Stimulated activated naive CD4-positive, alpha-beta T cell (primary cell): Measurements from ENCODE around the gene TNN.
"Not testable (repeated sequence)": the region's sequence is repeated elsewhere in the genome, so short reads cannot be mapped to it uniquely, and the experiment has no call there.

Experiments
- DNase-seq, 6 experiments: peaks; one replicate each; lab custom pipeline; 2025; lab: John Stamatoyannopoulos, UW

Gene TNN

GRCh38 chr1:175072099-175072951 is 4.7 kb downstream of the TNN start:
- DNase-seq: no peak

- no peak for DNase-seq
Observed at GRCh38 chr1:175073061-175073460, 5.4 kb downstream of the TNN start.

- no peak for DNase-seq
Observed at GRCh38 chr1:175073633-175074032, 6.0 kb downstream of the TNN start.

- DNase-seq: no peak
Observed at GRCh38 chr1:175075572-175076568, 8.2 kb downstream of the TNN start.

- DNase-seq: no peak
Observed at GRCh38 chr1:175077356-175078030, 9.9 kb downstream of the TNN start.

- no peak for DNase-seq
Observed at GRCh38 chr1:175078629-175079028, 11.0 kb downstream of the TNN start.

- no peak for DNase-seq
Observed at GRCh38 chr1:175079338-175079737, 11.7 kb downstream of the TNN start.

- DNase-seq: no peak
Observed at GRCh38 chr1:175080030-175080429, 12.4 kb downstream of the TNN start.

GRCh38 chr1:175081983-175082382 is 14.3 kb downstream of the TNN start:
- DNase-seq: no peak

- no peak for DNase-seq
Observed at GRCh38 chr1:175088525-175088951, 20.9 kb downstream of the TNN start.

- no peak for DNase-seq
Observed at GRCh38 chr1:175089136-175089718, 21.6 kb downstream of the TNN start.

- no peak for DNase-seq
Observed at GRCh38 chr1:175090780-175091179, 23.1 kb downstream of the TNN start.

- DNase-seq: no peak
Observed at GRCh38 chr1:175094626-175095025, 27.0 kb downstream of the TNN start.

- no peak for DNase-seq
Observed at GRCh38 chr1:175095069-175095468, 27.4 kb downstream of the TNN start.

- no peak for DNase-seq
Observed at GRCh38 chr1:175095978-175096607, 28.5 kb downstream of the TNN start.

- no peak for DNase-seq
Observed at GRCh38 chr1:175097361-175097760, 29.7 kb downstream of the TNN start.

- no peak for DNase-seq
Observed at GRCh38 chr1:175099916-175100315, 32.3 kb downstream of the TNN start.

GRCh38 chr1:175102166-175102565 is 34.5 kb downstream of the TNN start:
- DNase-seq: not testable (repeated sequence)

GRCh38 chr1:175106536-175106935 is 38.9 kb downstream of the TNN start:
- not testable (repeated sequence) for DNase-seq

- not testable (repeated sequence) for DNase-seq
Observed at GRCh38 chr1:175108331-175108820, 40.7 kb downstream of the TNN start.

GRCh38 chr1:175114996-175115395 is 47.4 kb downstream of the TNN start:
- no peak for DNase-seq
